Cardiac fibroblast (primary cell): Measurements from ENCODE around the gene DCC.
"Not testable (repeated sequence)": the region's sequence is repeated elsewhere in the genome, so short reads cannot be mapped to it uniquely, and the experiment has no call there.

ENCODE experiments used
- DNase-seq, 2 donors: peaks; one replicate each; pipeline versions ENCODE4 v3.0.0 to v3.0.0-alpha.2; 2010; ENCODE audit warnings: low read depth in 2 of 2
- H3K4me3 ChIP-seq, 2 donors: replicated peaks in 1 of 2; 1 replicate in 1 of 2; 2 replicates in 1 of 2; pipeline ENCODE4 v1.5.1; 2011; ENCODE audit warnings: low read depth in 2 of 2, low read length in 2 of 2, mild to moderate bottlenecking in 2 of 2, moderate library complexity in 1 of 2
- CTCF ChIP-seq: IDR thresholded peaks from one replicate; pipeline ENCODE4 v1.5.1; 2011; ENCODE audit warnings: low read depth, mild to moderate bottlenecking, low read length, inconsistent platforms

DCC gene

GRCh38 chr18:53508529-53508928 lies 1168.5 kb downstream of the DCC start:
- no peak for TF ChIP-seq CTCF
- no peak overlapping the region for H3K4me3 ChIP-seq
- DNase-seq: no peak

GRCh38 chr18:53509886-53510285 lies 1169.9 kb downstream of the DCC start:
- no peak overlapping the region for H3K4me3 ChIP-seq
- no peak for DNase-seq
- TF ChIP-seq CTCF: no peak

GRCh38 chr18:53511725-53512124 lies 1171.7 kb downstream of the DCC start:
- H3K4me3 ChIP-seq, DNase-seq: not testable (repeated sequence)

- DNase-seq: no peak
- no peak for TF ChIP-seq CTCF
- no peak overlapping the region for H3K4me3 ChIP-seq
Measured at GRCh38 chr18:53521068-53521467, 1181.1 kb downstream of the DCC start.

GRCh38 chr18:53526101-53526870 lies 1186.3 kb downstream of the DCC start:
- DNase-seq: no peak
- no peak overlapping the region for H3K4me3 ChIP-seq
- TF ChIP-seq CTCF: no peak

GRCh38 chr18:53527365-53527764 lies 1187.4 kb downstream of the DCC start:
- TF ChIP-seq CTCF: no peak
- no peak for DNase-seq
- no peak overlapping the region for H3K4me3 ChIP-seq

GRCh38 chr18:53531187-53531586 lies 1191.2 kb downstream of the DCC start:
- DNase-seq: no peak
- no peak overlapping the region for H3K4me3 ChIP-seq
- TF ChIP-seq CTCF: no peak
